ENCODE data around the gene EFCAB13. TPM values are rescaled to one million over a fixed set of nuclear protein-coding genes. Genes with fewer than 3 reads are reported as not detected.

EFCAB13 gene
- total RNA-seq, 4 donors from 2014 or later = 5.9 to 39.6 (median 12.9) TPM

DNA sequence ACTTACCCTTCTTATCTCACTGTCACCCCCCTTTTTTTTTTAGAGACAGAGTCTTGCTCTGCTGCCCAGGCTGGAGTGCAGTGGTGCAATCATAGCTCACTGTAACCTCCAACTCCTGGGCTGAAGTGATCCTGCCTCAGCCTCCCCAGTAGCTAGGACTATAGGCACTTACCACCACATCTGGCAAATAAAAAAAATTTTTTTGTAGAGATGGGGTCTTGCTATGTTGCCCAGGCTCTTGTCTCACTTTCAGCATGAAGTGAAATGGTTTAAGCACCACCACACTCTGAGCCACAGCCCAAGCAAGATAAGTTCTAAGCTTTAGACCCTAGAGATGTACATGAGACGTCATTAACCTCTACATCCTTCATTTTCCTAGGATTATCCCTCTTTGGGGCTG lies 34.5 kb upstream of the EFCAB13 start:
- H3K27me3 ChIP-seq = no peaks in the 10 kb centered on the region
- no peak overlapping the region for H3K4me3 ChIP-seq
- no peak for DNase-seq
- H3K36me3 ChIP-seq = peaks cover 0 to 15% (median 0%) of the 10 kb centered on the region in 3 donors
- peaks cover 0 to 3% (median under 1%) of the 10 kb centered on the region in 4 donors for H3K4me1 ChIP-seq
- H3K9me3 ChIP-seq = no peaks in the 10 kb centered on the region
- TF ChIP-seq, protein P1, sequence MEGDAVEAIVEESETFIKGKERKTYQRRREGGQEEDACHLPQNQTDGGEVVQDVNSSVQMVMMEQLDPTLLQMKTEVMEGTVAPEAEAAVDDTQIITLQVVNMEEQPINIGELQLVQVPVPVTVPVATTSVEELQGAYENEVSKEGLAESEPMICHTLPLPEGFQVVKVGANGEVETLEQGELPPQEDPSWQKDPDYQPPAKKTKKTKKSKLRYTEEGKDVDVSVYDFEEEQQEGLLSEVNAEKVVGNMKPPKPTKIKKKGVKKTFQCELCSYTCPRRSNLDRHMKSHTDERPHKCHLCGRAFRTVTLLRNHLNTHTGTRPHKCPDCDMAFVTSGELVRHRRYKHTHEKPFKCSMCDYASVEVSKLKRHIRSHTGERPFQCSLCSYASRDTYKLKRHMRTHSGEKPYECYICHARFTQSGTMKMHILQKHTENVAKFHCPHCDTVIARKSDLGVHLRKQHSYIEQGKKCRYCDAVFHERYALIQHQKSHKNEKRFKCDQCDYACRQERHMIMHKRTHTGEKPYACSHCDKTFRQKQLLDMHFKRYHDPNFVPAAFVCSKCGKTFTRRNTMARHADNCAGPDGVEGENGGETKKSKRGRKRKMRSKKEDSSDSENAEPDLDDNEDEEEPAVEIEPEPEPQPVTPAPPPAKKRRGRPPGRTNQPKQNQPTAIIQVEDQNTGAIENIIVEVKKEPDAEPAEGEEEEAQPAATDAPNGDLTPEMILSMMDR (IDR thresholded peaks at IDR 0.05) = no peak
- no peak for TF ChIP-seq POLR2A (IDR thresholded peaks at IDR 0.05)
- H3K27ac ChIP-seq = no peak overlapping the region

DNA sequence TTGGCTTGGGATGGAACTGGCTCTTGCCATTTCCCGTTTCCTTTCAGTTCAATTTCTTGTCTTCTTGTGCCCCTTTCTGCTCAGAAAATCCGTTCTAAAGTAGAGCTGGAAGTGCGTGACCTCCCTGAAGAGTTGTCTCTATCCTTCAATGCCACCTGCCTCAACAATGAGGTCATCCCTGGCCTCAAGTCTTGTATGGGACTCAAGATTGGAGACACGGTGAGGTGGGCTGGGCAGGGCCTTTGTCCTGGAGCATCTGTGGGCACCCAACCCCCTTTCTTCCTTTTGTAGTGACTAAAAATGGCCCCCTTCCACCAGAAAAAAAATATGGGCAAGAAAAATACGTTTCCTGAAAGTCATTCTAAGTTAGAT lies 32.9 kb upstream of the EFCAB13 start:
- no peaks in the 10 kb centered on the region for H3K9me3 ChIP-seq
- TF ChIP-seq, protein P1 (IDR thresholded peaks at IDR 0.05) = no peak
- H3K4me1 ChIP-seq = peaks cover 0 to 7% (median 1%) of the 10 kb centered on the region in 4 donors
- no peak for DNase-seq
- no peaks in the 10 kb centered on the region for H3K27me3 ChIP-seq
- H3K27ac ChIP-seq = no peak overlapping the region
- H3K36me3 ChIP-seq = peaks cover 0 to 10% (median 0%) of the 10 kb centered on the region in 3 donors
- H3K4me3 ChIP-seq = no peak overlapping the region

DNA sequence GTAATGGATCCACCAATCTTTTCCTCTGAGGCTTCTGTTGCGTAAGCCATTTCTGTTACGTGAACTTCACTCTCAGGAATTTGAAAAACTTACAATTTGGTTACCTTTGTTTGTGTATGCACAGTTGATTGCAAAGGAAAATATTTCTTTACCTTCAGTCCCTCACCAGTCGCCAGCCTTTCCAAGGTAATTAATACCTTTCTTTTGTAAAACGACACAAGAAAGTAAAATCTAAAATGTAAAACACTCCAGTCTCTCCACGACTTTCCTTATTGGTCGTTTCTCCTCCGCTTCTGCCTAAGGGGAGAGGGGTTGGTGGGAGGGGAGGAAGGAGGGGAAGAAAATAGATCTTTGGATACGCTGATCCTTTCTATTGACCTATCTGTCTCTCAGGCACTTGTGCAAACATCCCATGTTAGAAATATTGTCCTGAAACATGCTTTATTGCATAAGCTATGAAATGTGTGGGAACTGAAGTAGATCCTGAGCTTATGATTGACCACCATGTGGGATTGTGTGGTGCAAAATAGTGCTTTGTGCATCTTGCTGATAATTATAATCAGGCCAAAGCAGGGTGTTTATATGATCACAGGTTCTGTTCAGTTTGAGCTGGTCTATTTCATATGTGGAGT lies 32.4 kb upstream of the EFCAB13 start:
- Histone ChIP-seq H3K36me3 (peaks cover 0 to 8% (median 0%) of the 10 kb centered on the region in 3 donors), H3K4me1 (peaks cover 0 to 7% (median 1%) of the 10 kb centered on the region in 4 donors), H3K27me3 (no peaks in the 10 kb centered on the region), H3K4me3 (no peak overlapping the region), H3K27ac (no peak overlapping the region), H3K9me3 (no peaks in the 10 kb centered on the region)
- DNase-seq = no peak
- TF ChIP-seq, protein P1 (IDR thresholded peaks at IDR 0.05) = no peak
- no peak for TF ChIP-seq POLR2A (IDR thresholded peaks at IDR 0.05)

DNA sequence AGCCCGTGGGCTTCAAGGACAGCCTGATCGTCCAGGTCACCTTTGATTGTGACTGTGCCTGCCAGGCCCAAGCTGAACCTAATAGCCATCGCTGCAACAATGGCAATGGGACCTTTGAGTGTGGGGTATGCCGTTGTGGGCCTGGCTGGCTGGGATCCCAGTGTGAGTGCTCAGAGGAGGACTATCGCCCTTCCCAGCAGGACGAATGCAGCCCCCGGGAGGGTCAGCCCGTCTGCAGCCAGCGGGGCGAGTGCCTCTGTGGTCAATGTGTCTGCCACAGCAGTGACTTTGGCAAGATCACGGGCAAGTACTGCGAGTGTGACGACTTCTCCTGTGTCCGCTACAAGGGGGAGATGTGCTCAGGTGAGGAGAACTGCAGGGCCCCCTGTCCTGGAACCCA lies 31.5 kb upstream of the EFCAB13 start:
- Histone ChIP-seq H3K27ac (no peak overlapping the region), H3K4me3 (no peak overlapping the region), H3K36me3 (peaks cover 0 to 4% (median 0%) of the 10 kb centered on the region in 3 donors), H3K4me1 (peaks cover 0 to 7% (median 0%) of the 10 kb centered on the region in 4 donors), H3K9me3 (no peaks in the 10 kb centered on the region), H3K27me3 (no peaks in the 10 kb centered on the region)
- no peak for DNase-seq
- no peak for TF ChIP-seq POLR2A (IDR thresholded peaks at IDR 0.05)
- TF ChIP-seq, protein P1 (IDR thresholded peaks at IDR 0.05) = no peak

DNA sequence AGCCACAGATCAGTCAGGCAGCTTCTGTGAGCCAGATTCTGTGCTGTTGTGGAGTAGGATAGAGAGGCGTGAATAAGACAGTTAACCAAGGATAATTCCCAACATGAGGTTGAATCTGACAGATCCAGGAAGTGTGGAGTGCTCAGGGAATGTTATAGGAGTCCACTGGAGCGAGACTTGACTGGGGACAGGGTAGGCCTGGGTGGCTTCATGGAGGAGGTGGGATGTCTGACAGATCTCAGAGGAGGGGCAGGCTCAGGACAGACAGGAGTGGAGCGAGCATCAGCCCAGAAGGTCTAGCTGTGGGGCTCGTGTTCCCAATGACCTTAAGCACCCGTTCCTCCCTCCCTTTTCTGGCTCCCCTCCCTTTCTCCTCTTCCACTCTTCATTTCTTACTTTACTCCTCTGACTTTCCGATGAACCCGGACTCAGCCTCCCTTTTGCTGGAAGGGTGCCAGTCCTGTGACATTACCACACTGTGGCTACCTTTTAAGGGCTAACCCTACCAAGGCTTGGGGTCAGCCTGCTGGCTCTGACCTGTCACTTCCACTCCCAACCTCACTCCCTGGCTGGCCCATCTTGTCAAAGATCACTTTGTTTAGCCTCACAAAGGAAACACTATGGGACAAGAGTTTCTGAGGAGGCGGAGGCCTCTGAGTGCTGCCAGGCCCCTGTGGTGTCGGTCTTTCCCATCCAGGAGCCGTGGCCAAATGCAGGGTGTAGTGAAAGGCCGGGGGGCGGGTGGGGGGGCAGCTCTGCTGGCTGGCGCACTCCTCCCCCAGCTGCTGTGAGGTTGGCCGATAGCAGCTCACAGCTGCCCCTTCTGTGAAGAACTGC lies 28.5 kb upstream of the EFCAB13 start:
- Histone ChIP-seq H3K27me3 (no peaks in the 10 kb centered on the region), H3K4me3 (no peak overlapping the region), H3K9me3 (no peaks in the 10 kb centered on the region), H3K27ac (peak overlapping the region in 2 of 4 donors; percentile 27 to 43), H3K36me3 (peaks cover 0 to 5% (median 0%) of the 10 kb centered on the region in 3 donors), H3K4me1 (peaks cover 0 to 7% (median 0%) of the 10 kb centered on the region in 4 donors)
- no peak for DNase-seq
- TF ChIP-seq, protein P1 (IDR thresholded peaks at IDR 0.05) = no peak
- no peak for TF ChIP-seq POLR2A (IDR thresholded peaks at IDR 0.05)
